DLD1 (cell line): Measurements from ENCODE around the gene IL17REL.

Experiments used
- in situ Hi-C: cut with HindIII; loops from 2 replicates; pipeline ENCODE4 v1.10.0; 2017; ENCODE audit warnings: low sequenced_read_pairs

Gene IL17REL

GRCh38 chr22:50009251-50009650 lies 3.3 kb downstream of the IL17REL start:
- in situ Hi-C loops: loop anchor here (25.0 kb wide), 1 partner anchor 97 kb away; the partner anchor contains the start of genes ALG12 and CRELD2

- in situ Hi-C loops: loop anchor here (25.0 kb wide), 1 partner anchor 96 kb away; the partner anchor contains the start of genes ALG12 and CRELD2
Measured at GRCh38 chr22:50008151-50009040, 4.2 kb downstream of the IL17REL start.

- in situ Hi-C loops: loop anchor here (25.0 kb wide), 1 partner anchor 95 kb away; the partner anchor contains the start of genes ALG12 and CRELD2
Measured at GRCh38 chr22:50007057-50007511, 5.5 kb downstream of the IL17REL start.

GRCh38 chr22:50004918-50005317 lies 7.6 kb downstream of the IL17REL start:
- in situ Hi-C loops: loop anchor here (25.0 kb wide), 1 partner anchor 93 kb away; the partner anchor contains the start of genes ALG12 and CRELD2

GRCh38 chr22:50002791-50003190 lies 9.8 kb downstream of the IL17REL start:
- in situ Hi-C loops: loop anchor here (25.0 kb wide), 1 partner anchor 90 kb away; the partner anchor contains the start of genes ALG12 and CRELD2

- in situ Hi-C loops: loop anchor here (25.0 kb wide), 1 partner anchor 89 kb away; the partner anchor contains the start of genes ALG12 and CRELD2
Measured at GRCh38 chr22:50001388-50002231, 11.0 kb downstream of the IL17REL start.

GRCh38 chr22:50000587-50001387 lies 11.8 kb downstream of the IL17REL start:
- in situ Hi-C loops: loop anchor here (25.0 kb wide), 1 partner anchor 88 kb away; the partner anchor contains the start of genes ALG12 and CRELD2

- in situ Hi-C loops: loop anchor here (25.0 kb wide), 1 partner anchor 88 kb away; the partner anchor contains the start of genes ALG12 and CRELD2
Measured at GRCh38 chr22:49999946-50000586, 12.5 kb downstream of the IL17REL start.

- in situ Hi-C loops: no loop called here
Measured at GRCh38 chr22:49999063-49999945, 13.3 kb downstream of the IL17REL start.

GRCh38 chr22:49998718-49999062 lies 13.9 kb downstream of the IL17REL start:
- in situ Hi-C loops: no loop called here

- in situ Hi-C loops: no loop called here
Measured at GRCh38 chr22:49997932-49998717, 14.4 kb downstream of the IL17REL start.

GRCh38 chr22:49997251-49997599 lies 15.3 kb downstream of the IL17REL start:
- in situ Hi-C loops: no loop called here

GRCh38 chr22:49996518-49997250 lies 15.9 kb downstream of the IL17REL start:
- in situ Hi-C loops: no loop called here

- in situ Hi-C loops: no loop called here
Measured at GRCh38 chr22:49996119-49996517, 16.4 kb downstream of the IL17REL start.

GRCh38 chr22:49995361-49996118 lies 17.0 kb downstream of the IL17REL start:
- in situ Hi-C loops: no loop called here

- in situ Hi-C loops: no loop called here
Measured at GRCh38 chr22:49995041-49995360, 17.6 kb downstream of the IL17REL start.
